Measurements from ENCODE around the gene CAPNS2.
"Not testable (repeated sequence)": the region's sequence is repeated elsewhere in the genome, so short reads cannot be mapped to it uniquely, and the experiment has no call there.

The CAPNS2 gene

DNA sequence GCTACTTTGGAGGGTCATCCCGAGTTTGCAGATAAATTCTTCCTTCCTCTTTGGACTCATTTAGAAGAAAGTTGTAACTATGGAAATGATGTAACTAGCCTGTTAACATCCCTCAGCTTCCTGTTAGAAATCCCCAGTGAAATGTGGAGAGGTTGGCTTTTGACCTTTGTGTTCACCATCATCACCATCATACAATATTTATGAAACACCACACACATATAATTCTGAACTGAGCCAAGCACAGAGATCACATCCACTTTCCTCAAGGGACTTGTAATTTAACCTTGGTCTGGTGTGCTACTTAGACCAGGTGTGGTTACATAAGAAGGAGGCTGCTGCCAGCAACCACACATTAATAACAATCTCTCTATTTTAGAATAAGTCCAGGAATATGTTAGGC lies 2.5 kb downstream of the CAPNS2 start:
- DNase-seq = no peak

DNA sequence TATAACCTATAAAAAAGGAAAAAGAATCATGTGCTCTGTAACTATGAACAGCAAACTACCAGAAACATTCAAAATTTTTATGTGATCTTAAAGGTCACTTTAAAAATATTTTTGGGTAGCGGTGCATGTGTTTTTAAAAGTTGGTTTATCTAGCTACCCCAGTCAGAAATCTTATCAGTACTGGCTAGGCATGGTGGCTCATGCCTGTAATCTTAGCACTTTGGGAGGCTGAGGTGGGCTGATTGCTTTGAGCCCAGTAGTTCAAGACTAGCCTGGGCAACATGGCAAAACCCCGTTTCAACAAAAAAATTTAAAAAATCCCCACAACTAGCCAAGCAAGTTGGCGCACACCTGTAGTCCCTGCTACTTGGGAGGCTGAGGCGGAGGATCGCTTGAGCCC lies 3.7 kb downstream of the CAPNS2 start:
- DNase-seq = no peak

DNA sequence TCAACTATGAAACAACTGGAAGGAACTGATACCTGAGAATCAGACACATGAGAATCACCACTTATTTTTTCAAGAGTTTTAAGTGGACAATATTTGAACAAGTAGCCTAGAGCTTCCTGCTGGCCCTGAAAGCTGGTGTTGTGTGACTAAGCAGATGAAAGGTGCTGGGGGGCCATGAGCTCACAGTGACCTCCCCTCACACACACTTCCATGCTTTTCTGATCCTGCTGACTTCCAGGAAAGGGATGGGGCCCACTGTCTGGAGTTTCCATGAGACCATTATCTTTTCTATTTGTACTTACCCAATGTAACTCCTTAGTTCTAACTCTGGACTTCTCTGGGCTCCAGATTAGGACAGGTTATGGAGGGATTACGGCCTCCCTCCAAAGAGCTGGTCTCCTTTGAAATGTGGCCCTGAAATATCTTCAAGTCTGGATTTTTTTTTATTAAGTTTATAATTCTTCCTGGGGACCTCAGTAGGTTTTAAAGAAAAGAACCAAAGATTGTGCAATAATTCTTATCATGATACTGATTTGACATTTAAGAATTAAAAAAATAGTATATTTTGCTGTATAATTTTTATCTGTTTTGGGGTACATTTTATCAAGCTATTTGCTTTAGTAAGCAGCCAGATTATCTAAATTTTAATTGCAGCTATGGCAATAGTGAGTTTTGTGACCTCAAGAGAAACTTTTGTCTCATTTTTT lies 4.9 kb downstream of the CAPNS2 start:
- no peak for DNase-seq

- DNase-seq = no peak
These were observed 6.0 kb downstream of the CAPNS2 start for GRCh38 chr16:55572439-55572838.

DNA sequence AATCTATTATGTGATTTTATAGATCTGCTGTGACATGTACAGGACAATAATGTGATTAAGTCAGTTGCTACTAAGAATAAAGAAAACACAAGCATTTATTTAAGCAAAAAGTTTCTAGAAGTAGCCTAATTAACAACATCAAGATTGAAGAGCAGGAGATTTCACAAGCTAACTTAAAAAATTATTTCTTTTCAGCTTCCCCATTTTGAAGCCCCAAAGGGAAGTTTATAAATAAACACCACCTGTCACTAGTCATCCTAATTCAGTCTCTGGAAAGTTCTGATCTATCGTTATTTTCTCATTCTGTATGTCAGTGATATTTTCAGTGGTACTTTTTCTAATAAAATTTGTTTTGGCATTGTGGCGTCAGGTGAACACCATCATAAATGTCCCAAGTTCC lies 8.3 kb downstream of the CAPNS2 start:
- DNase-seq = no peak

DNA sequence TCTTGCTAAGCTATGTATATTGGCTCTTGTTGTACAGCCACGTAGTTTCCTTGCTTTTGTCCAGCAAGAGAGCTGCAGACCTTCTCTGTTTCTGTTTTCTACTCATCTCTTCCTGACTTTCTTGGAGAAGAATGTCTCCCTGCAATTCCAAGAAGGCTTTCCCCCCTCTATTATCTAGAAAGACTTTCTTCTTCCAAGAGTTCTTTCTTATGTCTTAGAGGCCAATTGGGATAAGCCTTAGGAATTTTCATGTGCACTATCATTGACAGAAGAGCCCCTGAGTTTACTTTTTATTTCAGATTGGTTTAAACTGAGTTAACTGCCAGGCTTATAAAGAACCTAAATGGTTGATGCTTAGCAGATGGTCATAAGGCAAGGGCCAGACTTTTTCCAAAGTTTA lies 9.0 kb downstream of the CAPNS2 start:
- no peak for DNase-seq

GRCh38 chr16:55576384-55576783 lies 9.9 kb downstream of the CAPNS2 start:
- no peak for DNase-seq

- DNase-seq = no peak
These were observed 11.4 kb downstream of the CAPNS2 start for GRCh38 chr16:55577887-55578286.

GRCh38 chr16:55585631-55586030 lies 19.1 kb downstream of the CAPNS2 start:
- no peak for DNase-seq

DNA sequence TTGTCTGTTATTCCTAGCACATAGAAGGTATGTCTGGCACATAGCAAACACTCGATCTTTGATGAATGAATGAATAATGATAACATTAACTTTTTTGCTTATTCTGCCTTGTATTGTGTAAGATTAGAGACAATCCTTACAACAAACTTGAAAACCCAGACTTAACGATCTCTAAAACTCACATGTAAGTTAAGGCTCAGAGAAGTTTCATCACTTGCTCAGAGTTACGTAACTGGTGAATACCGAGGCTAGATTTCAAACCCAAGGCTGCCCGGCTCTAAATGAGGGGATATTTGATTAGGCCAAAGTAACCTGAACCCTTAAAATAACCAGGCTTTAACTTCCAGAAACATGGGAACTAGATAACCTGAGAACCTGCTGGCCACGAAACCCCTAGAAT lies 22.3 kb downstream of the CAPNS2 start:
- no peak for DNase-seq

DNA sequence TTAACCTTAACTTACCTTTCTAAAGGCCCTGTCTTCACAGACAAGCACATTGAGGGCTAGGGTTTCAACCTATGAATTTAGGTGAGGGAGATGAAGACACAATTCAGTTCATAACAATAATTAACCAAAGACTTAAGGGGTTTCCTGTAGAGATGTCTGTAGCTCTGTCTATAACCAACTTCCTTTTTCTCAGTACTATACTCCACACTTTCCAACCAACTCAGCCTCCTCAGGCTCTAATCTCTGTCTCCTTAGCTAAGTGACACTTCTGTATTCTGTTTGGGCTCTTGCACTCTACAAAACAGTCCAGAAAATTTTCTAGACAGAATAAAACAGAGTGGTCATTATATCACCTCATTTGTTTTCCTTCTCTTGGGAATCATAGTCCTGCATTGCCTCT lies 25.8 kb downstream of the CAPNS2 start:
- DNase-seq = no peak

- DNase-seq = no peak
These were observed 31.4 kb downstream of the CAPNS2 start for GRCh38 chr16:55597928-55598327.

DNA sequence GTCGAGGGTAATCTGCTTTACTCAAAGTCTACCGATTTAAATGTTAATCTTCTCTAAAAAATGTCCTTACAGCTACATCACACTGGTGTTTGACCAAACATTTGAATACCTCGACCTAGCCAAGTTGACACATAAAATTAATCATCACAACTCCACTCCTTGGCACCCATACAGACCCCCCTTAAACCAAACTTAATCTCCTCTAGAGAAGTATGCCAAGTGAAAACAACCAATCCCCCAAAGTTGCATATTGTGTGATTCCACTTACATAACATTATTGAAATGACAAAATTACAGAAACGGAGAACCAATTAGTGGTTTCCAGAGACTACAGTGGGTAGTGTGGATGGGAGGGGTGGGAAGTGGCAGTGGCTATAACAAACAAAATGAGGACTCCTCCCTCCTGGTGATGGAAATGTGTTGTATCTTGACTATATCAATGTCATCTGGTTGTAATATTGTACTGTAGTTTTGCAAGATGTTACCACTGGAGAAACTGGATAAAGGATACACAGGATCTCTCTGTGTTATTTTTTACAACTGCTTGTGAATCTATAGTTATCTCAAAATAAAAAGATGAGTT lies 39.4 kb downstream of the CAPNS2 start:
- DNase-seq = no peak

- DNase-seq = no peak
These were observed 47.3 kb downstream of the CAPNS2 start for GRCh38 chr16:55613613-55614335.

- no peak for DNase-seq
These were observed 48.6 kb downstream of the CAPNS2 start for GRCh38 chr16:55615071-55615470.

- not testable (repeated sequence) for DNase-seq
These were observed 49.2 kb downstream of the CAPNS2 start for GRCh38 chr16:55615670-55616069.

Data from NCI-H2227 treated with DMSO at 0.1 percent for 48 hours (cell line).